Esophagus squamous epithelium (tissue), 5 donors: ENCODE data around the gene INTS13. TPM values are rescaled to one million over a fixed set of nuclear protein-coding genes. Genes with fewer than 3 reads are reported as not detected.
"Not testable (repeated sequence)": the region's sequence is repeated elsewhere in the genome, so short reads cannot be mapped to it uniquely, and the experiment has no call there.

ENCODE experiments used
- DNase-seq: peaks from one replicate; lab custom pipeline; 2025; lab: John Stamatoyannopoulos, UW
- H3K27ac ChIP-seq, 4 donors: fragments of 200-600 bp; sonication (generic); one replicate each; pipeline ENCODE4 v1.5.1; 2016 to 2019; ENCODE audit warnings: mild to moderate bottlenecking in 1 of 4
- H3K27me3 ChIP-seq, 4 donors: fragments of 200-600 bp; sonication (generic); 1 replicate in 3 of 4; 2 replicates in 1 of 4; pipeline versions ENCODE4 v1.5.1 to v1.6.0; 2017 to 2021; ENCODE audit warnings: antibody characterized with exemption in 1 of 4
- H3K36me3 ChIP-seq, 3 donors: fragments of 200-600 bp; sonication (generic); one replicate each; pipeline ENCODE4 v1.5.1; 2016 to 2019
- H3K4me1 ChIP-seq, 3 donors: fragments of 200-600 bp; sonication (generic); one replicate each; pipeline ENCODE4 v1.5.1; 2017 to 2019
- H3K4me3 ChIP-seq, 4 donors: fragments of 200-600 bp; sonication (generic); 1 replicate in 3 of 4; 2 replicates in 1 of 4; pipeline ENCODE4 v1.5.1; 2016 to 2019; ENCODE audit warnings: mild to moderate bottlenecking in 2 of 4, moderate library complexity in 1 of 4
- H3K9me3 ChIP-seq, 3 donors: fragments of 200-600 bp; sonication (generic); one replicate each; pipeline ENCODE4 v1.5.1; 2016 to 2019
- POLR2A ChIP-seq, 4 donors: fragments of 450-650 bp; IDR thresholded peaks; one replicate each; pipeline ENCODE4 v1.6.1; 2017; ENCODE audit warnings: antibody characterized with exemption in 4 of 4, mild to moderate bottlenecking in 4 of 4, moderate library complexity in 3 of 4
- WGBS, 2 donors: methylation state at CpG; one replicate each; pipeline ENCODE4 v1.1.5; 2018; 5-methylcytosine and 5-hydroxymethylcytosine counted together
- intact Hi-C: fragments of 100-400 bp; cut with DNase I; formaldehyde crosslinking; loops from one replicate; pipeline ENCODE4 v1.15.0; 2022
- total RNA-seq, 4 donors: library from RNA; depleted of rRNA; stranded (reverse); fragments of >200 nt; gene quantifications; one replicate each; pipeline ENCODE4 v1.1.0, GENCODE V29; 2016
- TF ChIP-seq, protein P1 (sequence below), 6 experiments: fragments of 450-650 bp in 4 of 6; fragments of 200-600 bp in 2 of 6; sonication (generic) in 2 of 6; IDR thresholded peaks; one replicate each; pipeline ENCODE4 v1.5.1; 2016 to 2019; ENCODE audit warnings: antibody characterized with exemption in 6 of 6, mild to moderate bottlenecking in 4 of 6, moderate library complexity in 4 of 6
- donor health status: DM: yes; HTN: yes; CAD: no.

The INTS13 gene
- total RNA-seq, 4 donors from 2014 or later: 16.1 to 49.7 (median 28.6) TPM

DNA sequence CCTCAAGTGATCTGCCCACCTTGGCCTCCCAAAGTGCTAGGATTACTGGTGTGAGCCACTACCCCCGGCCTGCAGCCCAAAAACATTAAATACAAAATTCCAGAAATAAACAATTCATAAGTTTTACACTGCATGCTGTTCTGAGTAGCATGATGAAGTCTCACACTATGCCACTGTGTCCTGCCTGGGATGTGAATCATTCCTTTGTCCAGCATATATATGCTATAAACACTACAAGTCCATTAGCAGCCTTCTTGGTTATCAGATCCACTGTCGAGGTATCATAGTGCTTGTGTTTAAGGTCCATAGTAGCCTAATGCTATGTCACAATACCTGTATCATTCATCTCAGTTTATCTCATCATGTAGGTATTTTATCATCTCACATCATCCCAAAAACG lies 15.9 kb downstream of the INTS13 start:
- TF ChIP-seq, protein P1, sequence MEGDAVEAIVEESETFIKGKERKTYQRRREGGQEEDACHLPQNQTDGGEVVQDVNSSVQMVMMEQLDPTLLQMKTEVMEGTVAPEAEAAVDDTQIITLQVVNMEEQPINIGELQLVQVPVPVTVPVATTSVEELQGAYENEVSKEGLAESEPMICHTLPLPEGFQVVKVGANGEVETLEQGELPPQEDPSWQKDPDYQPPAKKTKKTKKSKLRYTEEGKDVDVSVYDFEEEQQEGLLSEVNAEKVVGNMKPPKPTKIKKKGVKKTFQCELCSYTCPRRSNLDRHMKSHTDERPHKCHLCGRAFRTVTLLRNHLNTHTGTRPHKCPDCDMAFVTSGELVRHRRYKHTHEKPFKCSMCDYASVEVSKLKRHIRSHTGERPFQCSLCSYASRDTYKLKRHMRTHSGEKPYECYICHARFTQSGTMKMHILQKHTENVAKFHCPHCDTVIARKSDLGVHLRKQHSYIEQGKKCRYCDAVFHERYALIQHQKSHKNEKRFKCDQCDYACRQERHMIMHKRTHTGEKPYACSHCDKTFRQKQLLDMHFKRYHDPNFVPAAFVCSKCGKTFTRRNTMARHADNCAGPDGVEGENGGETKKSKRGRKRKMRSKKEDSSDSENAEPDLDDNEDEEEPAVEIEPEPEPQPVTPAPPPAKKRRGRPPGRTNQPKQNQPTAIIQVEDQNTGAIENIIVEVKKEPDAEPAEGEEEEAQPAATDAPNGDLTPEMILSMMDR (IDR thresholded peaks at IDR 0.05): no peak
- TF ChIP-seq POLR2A (IDR thresholded peaks at IDR 0.05): no peak
- WGBS, 2 donors: 88% methylated on average over 3 of the region's 3 CpGs
- no peaks in the 10 kb centered on the region for H3K4me1 ChIP-seq
- intact Hi-C loops: no loop called here
- H3K27ac ChIP-seq: no peak overlapping the region
- H3K9me3 ChIP-seq: no peaks in the 10 kb centered on the region
- no peak overlapping the region for H3K4me3 ChIP-seq
- peaks cover 0 to 97% (median 2%) of the 10 kb centered on the region in 3 donors for H3K36me3 ChIP-seq
- no peaks in the 10 kb centered on the region for H3K27me3 ChIP-seq
- DNase-seq: no peak

DNA sequence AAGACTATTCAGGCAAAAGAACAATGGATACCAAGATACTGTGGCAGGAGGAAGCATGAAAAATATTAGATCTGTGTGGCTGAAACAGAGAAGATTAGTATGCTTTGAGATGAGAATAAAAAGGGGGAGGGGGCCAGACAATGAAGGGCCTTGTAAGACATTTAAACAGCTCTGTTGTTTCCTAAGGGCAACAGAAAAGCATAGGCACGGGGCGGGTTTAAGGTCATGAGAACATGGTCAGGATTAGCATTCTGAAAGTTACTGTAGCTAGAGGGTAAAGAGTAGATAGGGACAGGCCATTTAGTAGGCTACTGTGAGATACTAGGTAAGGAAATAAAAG lies 18.6 kb downstream of the INTS13 start:
- H3K36me3 ChIP-seq: peaks cover 0 to 95% (median 0%) of the 10 kb centered on the region in 3 donors
- no peaks in the 10 kb centered on the region for H3K4me1 ChIP-seq
- H3K9me3 ChIP-seq: no peaks in the 10 kb centered on the region
- TF ChIP-seq POLR2A (IDR thresholded peaks at IDR 0.05): no peak
- TF ChIP-seq, protein P1 (IDR thresholded peaks at IDR 0.05): no peak
- DNase-seq: no peak
- H3K27ac ChIP-seq: no peak overlapping the region
- 91 to 96% methylated on average over 2 of the region's 2 CpGs for WGBS, 2 donors
- intact Hi-C loops: no loop called here
- no peak overlapping the region for H3K4me3 ChIP-seq
- H3K27me3 ChIP-seq: no peaks in the 10 kb centered on the region

DNA sequence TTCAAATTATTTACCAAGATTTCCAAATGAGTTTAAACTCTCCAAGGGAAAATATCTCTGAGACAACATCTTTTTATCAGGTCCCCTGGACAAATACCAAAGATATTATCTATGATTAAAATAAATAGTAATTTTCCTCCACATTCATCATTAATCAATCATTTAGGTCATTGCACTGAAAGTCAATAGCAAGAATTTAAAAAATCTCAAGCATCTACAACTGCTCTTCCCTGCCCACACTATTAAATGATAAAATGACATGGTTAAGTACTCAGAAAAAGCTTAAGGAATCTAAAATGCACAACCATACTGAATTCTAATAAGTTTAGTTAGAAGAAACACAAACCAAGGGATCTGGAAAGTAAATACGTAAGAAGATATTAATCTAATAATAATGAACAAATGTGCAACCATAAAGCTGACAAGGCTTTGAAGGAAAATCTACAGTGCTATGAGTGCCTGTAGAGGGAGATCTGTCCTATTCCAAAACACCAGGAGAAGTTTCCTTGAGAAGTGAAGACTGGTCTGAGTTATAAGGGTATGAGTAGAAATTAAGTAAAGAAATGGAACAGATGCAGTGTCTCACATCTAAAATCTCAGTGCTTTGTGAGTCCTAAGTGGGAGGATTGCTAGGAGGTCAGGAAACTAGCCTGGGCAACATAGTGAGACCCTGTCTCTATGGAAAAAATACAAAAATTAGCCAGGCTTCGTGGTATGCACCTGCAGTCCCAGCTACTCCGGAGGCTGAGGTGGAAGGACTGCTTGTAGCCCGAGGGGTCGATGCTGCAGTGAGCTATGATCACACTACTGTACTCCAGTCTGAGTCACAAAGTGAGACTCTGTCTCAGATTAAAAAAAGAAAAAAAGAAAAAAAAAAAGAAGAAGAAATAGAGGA lies 19.2 kb downstream of the INTS13 start:
- H3K9me3 ChIP-seq: no peaks in the 10 kb centered on the region
- H3K4me3 ChIP-seq: no peak overlapping the region
- DNase-seq: no peak
- 82 to 90% methylated on average over 5 of the region's 5 CpGs for WGBS, 2 donors
- H3K36me3 ChIP-seq: peaks cover 0 to 95% (median 0%) of the 10 kb centered on the region in 3 donors
- TF ChIP-seq POLR2A (IDR thresholded peaks at IDR 0.05): no peak
- TF ChIP-seq, protein P1 (IDR thresholded peaks at IDR 0.05): no peak
- intact Hi-C loops: no loop called here
- no peak overlapping the region for H3K27ac ChIP-seq
- H3K4me1 ChIP-seq: no peaks in the 10 kb centered on the region
- H3K27me3 ChIP-seq: no peaks in the 10 kb centered on the region

DNA sequence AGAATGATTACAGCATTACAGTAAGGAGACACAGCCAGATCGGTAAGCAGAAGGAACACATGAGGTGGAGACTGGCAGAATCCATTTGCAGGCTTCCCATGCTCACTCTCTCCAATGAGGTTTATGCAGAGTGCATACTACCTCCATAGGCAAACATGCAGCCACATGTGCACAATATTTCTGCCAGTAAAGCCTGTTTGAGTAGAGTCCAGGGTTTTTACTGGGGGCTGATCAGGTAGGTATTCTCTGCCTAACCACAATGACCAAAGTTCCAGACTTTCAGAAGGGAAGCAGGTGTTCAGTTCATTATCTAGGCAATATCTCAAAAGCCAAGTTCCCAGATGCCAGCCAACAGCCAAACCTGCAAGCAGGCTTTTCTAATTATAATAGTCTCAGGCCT lies 31.1 kb downstream of the INTS13 start:
- H3K27me3 ChIP-seq: no peaks in the 10 kb centered on the region
- intact Hi-C loops: no loop called here
- no peak for DNase-seq
- H3K36me3 ChIP-seq: peaks cover 6 to 100% (median 12%) of the 10 kb centered on the region in 3 donors
- H3K4me3 ChIP-seq: no peak overlapping the region
- WGBS, 2 donors: 17 to 33% methylated on average over 1 of the region's 1 CpG
- TF ChIP-seq, protein P1 (IDR thresholded peaks at IDR 0.05): no peak
- TF ChIP-seq POLR2A (IDR thresholded peaks at IDR 0.05): no peak
- no peak overlapping the region for H3K27ac ChIP-seq
- H3K4me1 ChIP-seq: no peaks in the 10 kb centered on the region
- H3K9me3 ChIP-seq: peaks cover 0 to 5% (median 0%) of the 10 kb centered on the region in 3 donors

DNA sequence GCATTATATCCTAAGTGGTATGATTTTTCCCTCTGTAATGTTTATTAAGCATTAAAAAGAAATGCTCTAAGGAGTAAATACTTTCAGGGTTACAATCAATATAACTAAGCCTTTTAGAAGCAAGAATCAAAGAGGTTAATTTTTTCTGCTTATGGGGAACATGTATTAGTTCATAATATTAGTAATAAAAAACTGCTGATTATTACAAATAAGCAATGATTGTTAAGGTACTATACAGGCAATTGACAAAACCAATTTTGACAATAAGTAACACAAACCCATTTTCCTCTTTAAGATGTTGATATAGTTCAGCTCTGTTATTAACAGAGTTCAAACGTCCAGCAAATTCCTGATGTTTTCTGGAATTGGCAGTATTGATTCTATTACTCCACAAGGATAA lies 31.8 kb downstream of the INTS13 start:
- Histone ChIP-seq H3K4me1 (no peaks in the 10 kb centered on the region), H3K27ac (no peak overlapping the region), H3K36me3 (peaks cover 6 to 99% (median 11%) of the 10 kb centered on the region in 3 donors), H3K27me3 (no peaks in the 10 kb centered on the region), H3K4me3 (no peak overlapping the region), H3K9me3 (peaks cover 0 to 5% (median 0%) of the 10 kb centered on the region in 3 donors)
- no peak for DNase-seq
- 32 to 60% methylated on average over 1 of the region's 1 CpG for WGBS, 2 donors
- TF ChIP-seq POLR2A (IDR thresholded peaks at IDR 0.05): no peak
- TF ChIP-seq, protein P1 (IDR thresholded peaks at IDR 0.05): no peak
- intact Hi-C loops: no loop called here

DNA sequence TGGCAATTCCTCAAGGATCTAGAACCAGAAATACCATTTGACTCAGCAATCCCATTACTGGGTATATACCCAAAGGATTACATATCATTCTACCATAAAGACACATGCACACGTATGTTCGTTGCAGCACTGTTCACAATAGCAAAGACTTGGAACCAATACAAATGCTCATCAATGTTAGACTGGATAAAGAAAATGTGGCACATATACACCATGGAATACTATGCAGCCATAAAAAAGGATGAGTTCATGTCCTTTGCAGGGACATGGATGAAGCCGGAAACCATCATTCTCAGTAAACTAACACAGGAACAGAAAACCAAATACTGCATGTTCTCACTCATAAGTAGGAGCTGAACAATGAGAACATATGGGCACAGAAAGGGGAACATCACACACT lies 34.4 kb downstream of the INTS13 start:
- H3K36me3 ChIP-seq: peaks cover 0 to 99% (median 6%) of the 10 kb centered on the region in 3 donors
- intact Hi-C loops, H3K4me1 ChIP-seq, DNase-seq, H3K27ac ChIP-seq, H3K9me3 ChIP-seq, H3K27me3 ChIP-seq, H3K4me3 ChIP-seq: not testable (repeated sequence)
- WGBS, 2 donors: 65 to 67% methylated on average over 3 of the region's 3 CpGs
